Measurements from ENCODE around the gene GGA1. TPM values are rescaled to one million over a fixed set of nuclear protein-coding genes. Genes with fewer than 3 reads are reported as not detected.

Gene GGA1
- polyA plus RNA-seq, 1 experiment = 26.1 TPM

DNA sequence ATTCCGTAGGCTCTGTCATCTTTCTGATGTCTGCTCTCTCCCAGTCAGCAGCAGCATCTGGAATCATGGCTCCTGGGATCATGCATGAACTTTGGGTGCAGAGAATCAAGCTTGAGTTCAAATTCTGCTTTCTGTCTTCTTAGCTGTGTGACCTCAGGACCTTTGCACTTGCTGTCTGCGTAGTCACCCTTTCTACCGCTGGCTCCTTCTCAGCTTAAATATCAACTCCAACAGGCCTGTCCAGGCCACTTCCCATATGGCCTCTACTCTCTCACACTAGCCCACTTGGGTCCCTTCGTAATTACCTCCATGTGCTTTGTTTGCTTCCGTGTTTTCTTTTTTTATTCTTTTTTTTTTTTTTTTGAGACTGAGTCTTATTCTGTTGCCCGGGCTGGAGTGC is 4.6 kb upstream of the GGA1 start:
- no peak for DNase-seq (ENCODE audit: low read depth, low spot score)
- ChIA-PET POLR2A (no interaction called here), CTCF (interaction anchor here (0.5 to 3.2 kb wide), 4 partner anchors 12 to 189 kb away, joined by 3 to 15 read pairs (median 7); no protein-coding TSS in a partner anchor)
- no peak overlapping the region for H3K27ac ChIP-seq (ENCODE audit: low read depth, low read length)
- H3K9me3 ChIP-seq (ENCODE audit: control insufficient read depth, insufficient read depth, low read length) = no peaks in the 10 kb centered on the region
- no peak for TF ChIP-seq CTCF (IDR thresholded peaks at IDR 0.05; ENCODE audit: low read depth, low read length)
- no peak overlapping the region for H3K4me3 ChIP-seq (ENCODE audit: low read depth, low read length)
- H3K27me3 ChIP-seq (ENCODE audit: control insufficient read depth, insufficient read depth, low read length) = peaks cover 15% of the 10 kb centered on the region

- Histone ChIP-seq H3K9me3 (ENCODE audit: control insufficient read depth, insufficient read depth, low read length) (no peaks in the 10 kb centered on the region), H3K27me3 (ENCODE audit: control insufficient read depth, insufficient read depth, low read length) (peaks cover 15% of the 10 kb centered on the region), H3K27ac (ENCODE audit: low read depth, low read length) (no peak overlapping the region), H3K4me3 (ENCODE audit: low read depth, low read length) (no peak overlapping the region)
- TF ChIP-seq CTCF (IDR thresholded peaks at IDR 0.05; ENCODE audit: low read depth, low read length) = no peak
- no peak for DNase-seq (ENCODE audit: low read depth, low spot score)
- ChIA-PET POLR2A (no interaction called here), CTCF (interaction anchor here (0.9 to 3.2 kb wide), 3 partner anchors 12 to 60 kb away, joined by 3 to 15 read pairs (median 4); no protein-coding TSS in a partner anchor)
Measured at GRCh38 chr22:37604875-37605274, 3.8 kb upstream of the GGA1 start.

DNA sequence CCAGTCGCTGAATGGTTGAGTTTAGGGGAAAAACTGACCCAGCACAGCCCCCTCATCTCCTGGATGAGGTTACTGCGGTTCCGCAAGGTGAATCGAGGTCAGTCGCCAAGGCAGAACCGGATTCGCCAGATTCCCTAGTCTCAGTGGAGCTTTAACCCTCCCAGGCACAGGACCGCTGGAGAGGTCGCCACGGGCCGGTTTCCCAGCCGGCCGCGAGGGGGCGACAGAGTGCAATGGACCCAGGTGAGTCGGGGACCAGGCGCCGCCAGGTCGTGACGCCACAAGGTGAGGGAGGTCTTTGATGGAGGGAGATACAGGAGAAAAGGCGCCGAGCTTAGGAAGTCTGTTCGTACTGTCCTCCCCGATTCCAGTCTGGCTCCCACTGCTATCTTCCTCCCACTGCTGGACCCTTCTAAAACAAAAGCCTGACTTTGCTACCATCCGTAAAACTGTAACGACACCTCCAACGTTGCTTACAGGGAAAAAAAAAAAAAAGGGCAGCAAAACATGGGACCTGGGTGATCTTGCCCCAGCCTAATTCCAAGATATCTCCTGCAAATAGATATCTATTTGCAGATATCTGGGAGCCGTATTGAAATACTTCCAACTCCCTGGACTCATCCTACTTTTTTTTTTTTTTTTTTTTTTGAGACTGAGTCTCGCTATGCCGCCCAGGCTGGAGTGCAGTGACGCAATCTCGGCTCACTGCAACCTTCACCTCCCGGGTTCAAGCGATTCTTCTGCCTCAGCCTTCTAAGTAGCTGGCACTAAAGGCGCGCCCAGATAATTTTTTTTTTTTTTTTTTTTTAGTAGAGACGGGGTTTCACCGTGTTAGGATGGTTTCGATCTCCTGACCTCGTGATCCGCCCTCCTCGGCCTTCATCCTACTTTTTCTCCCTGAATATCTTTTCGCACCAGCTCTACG is 1.4 kb upstream of the GGA1 start:
- peaks cover 12% of the 10 kb centered on the region for H3K27me3 ChIP-seq (ENCODE audit: control insufficient read depth, insufficient read depth, low read length)
- ChIA-PET POLR2A (interaction anchor here (0.5 to 2.7 kb wide), 13 partner anchors 15 to 1183 kb away, joined by 3 to 15 read pairs (median 4); partner anchors contain the start of genes LGALS1 and PDXP), CTCF (interaction anchor here (0.5 to 3.5 kb wide), 46 partner anchors 9 to 1692 kb away, joined by 3 to 60 read pairs (median 4); partner anchors contain the start of genes ANKRD54 and LGALS2)
- TF ChIP-seq CTCF (IDR thresholded peaks at IDR 0.05; ENCODE audit: low read depth, low read length) = peak; percentile 99
- peak overlapping the region; percentile 42 for H3K4me3 ChIP-seq (ENCODE audit: low read depth, low read length)
- peak overlapping the region; percentile 99 for H3K27ac ChIP-seq (ENCODE audit: low read depth, low read length)
- DNase-seq (ENCODE audit: low read depth, low spot score) = no peak
- H3K9me3 ChIP-seq (ENCODE audit: control insufficient read depth, insufficient read depth, low read length) = no peaks in the 10 kb centered on the region

DNA sequence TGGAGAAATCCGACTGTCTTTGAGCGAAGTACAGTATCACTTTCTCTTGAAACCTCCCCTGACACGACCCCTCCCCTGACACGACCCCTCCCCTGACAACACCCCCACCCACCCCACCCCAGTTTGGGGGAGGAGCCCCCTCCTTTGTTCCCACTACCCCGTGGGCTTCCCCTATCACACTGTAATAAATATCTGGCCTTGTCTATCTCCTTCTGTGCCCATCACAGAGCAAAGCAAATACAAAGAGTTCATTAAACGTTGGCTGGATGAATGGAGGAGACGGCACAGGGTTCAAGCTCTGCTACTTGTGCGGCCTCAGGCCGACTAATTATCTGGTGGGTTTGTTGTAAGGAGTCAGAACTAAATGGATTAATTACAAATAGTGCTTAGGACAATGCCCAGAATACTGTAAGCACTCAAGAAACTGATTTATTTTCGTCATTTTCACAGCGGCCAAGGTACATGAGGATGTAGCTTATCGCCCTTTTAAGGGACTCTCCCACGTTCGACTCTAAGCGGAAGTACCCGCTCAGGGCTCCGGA is 628 bp upstream of the GGA1 start:
- POLR2A ChIA-PET = interaction anchor here (0.5 to 2.7 kb wide), 14 partner anchors 15 to 168 kb away, joined by 3 to 15 read pairs (median 4); partner anchors contain the start of genes LGALS1 and PDXP
- H3K9me3 ChIP-seq (ENCODE audit: control insufficient read depth, insufficient read depth, low read length) = no peaks in the 10 kb centered on the region
- H3K27ac ChIP-seq (ENCODE audit: low read depth, low read length) = peak overlapping the region; percentile 99
- H3K4me3 ChIP-seq (ENCODE audit: low read depth, low read length) = peak overlapping the region; percentile 82
- TF ChIP-seq CTCF (IDR thresholded peaks at IDR 0.05; ENCODE audit: low read depth, low read length) = no peak
- peaks cover 12% of the 10 kb centered on the region for H3K27me3 ChIP-seq (ENCODE audit: control insufficient read depth, insufficient read depth, low read length)
- CTCF ChIA-PET = interaction anchor here (0.5 to 3.5 kb wide), 16 partner anchors 10 to 721 kb away, joined by 3 to 60 read pairs (median 6); partner anchors contain the start of gene ANKRD54
- no peak for DNase-seq (ENCODE audit: low read depth, low spot score)
